HG03159 (cell line): ENCODE measurements around the gene RTKN.

Experiments used
- ATAC-seq: cut with Tn5 transposase; IDR thresholded peaks from one replicate; pipeline ENCODE4 v1.9.1; 2021; ENCODE audit warnings: mild to moderate bottlenecking, moderate library complexity; ENCODE audit not compliant: unreplicated experiment

Gene RTKN

DNA sequence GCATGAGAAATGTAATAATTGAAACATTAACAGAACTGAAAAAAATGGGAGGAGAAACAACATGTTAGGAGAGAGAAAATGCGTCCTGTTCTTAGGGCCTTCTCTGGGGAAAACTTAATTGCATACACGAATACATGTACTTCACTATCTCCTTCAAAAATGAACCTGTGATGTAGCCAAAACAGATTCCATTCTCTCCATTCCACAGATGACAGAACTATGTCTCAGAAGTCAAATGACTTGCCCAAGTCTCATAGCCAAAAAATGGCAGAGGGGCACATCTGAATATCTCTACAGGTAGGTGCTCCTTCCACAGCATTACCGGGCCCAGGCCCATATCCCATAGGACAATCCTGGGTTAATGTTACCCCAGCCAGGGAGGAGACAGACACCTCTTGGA is 57.7 kb downstream of the RTKN start:
- ATAC-seq = no peak

DNA sequence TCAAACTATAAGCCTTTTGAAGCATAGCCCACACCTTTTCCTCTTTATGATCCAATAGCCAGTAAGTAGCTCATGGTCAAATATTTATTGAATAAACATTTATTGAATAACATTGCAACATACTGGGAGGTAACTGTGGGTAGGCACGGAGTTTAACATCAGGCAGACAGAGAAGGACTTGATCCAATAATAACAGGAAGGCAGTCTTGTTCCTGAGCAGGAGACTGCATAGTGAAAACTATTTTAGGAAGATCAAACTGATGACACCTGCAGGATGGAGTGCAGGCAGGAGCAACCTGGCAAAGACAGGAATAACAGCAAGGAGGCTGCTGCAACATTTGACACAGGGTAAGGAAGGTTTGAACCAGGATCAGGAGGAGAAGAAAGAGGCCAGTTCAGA is 58.5 kb downstream of the RTKN start:
- no peak for ATAC-seq

DNA sequence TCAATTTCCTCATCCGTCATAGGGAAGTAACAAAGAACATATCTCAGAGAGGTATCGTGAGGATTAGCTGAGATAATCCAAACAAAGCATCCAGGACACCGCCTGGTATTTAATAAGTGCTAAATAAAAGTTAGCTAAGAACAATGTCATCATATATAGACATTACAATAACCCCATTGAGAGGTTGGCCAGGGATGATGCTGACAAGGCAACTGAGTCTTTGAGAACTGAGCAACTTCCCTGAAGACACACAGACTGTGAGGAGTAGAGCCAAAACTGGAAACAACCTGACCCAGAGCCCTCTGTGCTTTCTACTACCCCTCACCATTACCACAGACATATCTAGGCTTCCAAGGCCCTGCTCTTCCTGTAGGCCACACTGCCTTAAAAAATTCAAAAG is 60.0 kb downstream of the RTKN start:
- no peak for ATAC-seq

DNA sequence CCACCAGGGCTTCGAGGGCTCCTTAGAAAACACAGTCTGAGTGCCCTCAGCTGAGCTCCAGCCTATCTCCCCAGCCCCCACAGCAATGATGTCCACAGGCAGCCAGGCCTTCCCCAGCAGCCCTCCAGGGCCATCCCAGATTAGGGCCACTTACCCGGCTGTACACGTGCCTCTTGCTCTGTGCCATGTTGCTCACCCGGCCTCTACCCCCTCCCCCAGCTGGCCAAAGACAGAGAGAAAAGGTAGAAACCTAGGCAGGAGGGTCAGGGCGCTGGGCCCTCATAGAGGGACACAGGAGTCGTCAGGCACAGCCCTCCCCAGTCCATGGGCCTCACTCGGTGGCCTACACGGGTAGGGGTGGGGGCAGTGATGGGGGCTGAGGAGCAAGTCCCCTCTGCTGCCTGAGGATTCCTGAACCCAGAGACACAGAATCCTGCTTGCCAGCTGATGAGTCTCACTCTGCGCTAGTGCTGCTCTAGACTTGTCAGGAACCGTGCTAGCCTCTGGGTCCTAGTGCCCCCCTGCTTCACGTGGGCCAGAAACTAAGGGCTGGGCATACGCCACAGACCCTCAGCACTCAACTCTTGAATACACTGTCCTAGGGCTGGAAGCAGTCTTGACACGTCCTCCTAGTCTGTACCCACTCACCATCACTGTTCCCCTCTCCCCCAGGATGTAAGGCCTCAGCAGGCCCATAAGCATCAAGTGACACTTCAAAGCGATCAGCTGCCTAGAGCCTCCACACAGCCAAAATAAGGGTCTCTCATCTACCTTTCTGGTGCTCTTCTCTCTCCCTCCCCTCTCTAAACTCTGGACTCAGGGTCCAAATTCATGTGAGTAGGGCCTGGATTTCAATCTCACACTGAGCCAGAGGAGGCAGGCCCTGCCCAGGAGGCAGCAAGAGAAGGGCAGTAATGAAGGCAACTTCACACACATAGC is 61.6 kb downstream of the RTKN start, which contains the start of gene DCTN1:
TSS of gene DCTN1 (minus strand) at position 461 of the 939 bp plus-strand sequence. CDS start at position 187, 274 bp downstream.
- ATAC-seq = no peak

DNA sequence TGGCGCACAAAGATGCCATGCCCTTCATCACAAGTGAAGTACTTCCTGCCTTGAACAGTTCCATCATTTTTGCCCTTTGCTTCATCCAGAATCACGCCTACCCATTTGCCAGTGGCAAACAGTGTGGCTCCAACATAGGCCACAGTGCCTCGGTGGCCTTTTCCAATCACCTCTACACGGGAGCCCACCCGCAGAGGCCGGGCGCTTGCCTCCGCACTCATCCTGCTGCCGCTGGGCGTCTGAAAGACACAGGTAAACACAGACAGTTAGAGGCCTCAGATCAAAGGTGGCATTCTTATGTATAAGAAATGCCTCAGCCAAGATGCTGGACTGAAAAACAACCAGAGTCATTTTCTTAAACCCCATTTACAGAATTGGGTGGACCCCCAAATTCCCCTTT is 63.7 kb downstream of the RTKN start:
- no peak for ATAC-seq

DNA sequence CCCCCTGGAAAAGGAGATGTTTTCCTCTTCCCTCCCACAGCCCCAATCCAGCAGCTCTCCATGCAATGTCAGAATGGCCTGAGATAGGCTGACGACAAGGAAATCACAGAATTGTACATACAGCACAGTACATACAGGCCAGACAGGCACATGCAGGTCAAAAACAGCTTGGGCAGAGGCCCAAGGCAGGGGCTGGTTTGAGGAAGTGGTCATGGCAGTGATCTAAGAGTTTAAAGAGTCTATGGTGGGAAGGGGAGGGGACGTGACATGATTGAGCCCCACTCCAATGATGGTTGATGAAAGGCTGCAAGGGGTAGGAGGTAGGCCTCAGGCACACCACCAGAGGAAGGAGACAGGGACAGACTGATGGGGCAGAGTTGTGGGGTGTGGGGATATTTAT is 65.9 kb downstream of the RTKN start:
- ATAC-seq = no peak
